ENCODE results near the gene LEPROT.

LEPROT gene

DNA sequence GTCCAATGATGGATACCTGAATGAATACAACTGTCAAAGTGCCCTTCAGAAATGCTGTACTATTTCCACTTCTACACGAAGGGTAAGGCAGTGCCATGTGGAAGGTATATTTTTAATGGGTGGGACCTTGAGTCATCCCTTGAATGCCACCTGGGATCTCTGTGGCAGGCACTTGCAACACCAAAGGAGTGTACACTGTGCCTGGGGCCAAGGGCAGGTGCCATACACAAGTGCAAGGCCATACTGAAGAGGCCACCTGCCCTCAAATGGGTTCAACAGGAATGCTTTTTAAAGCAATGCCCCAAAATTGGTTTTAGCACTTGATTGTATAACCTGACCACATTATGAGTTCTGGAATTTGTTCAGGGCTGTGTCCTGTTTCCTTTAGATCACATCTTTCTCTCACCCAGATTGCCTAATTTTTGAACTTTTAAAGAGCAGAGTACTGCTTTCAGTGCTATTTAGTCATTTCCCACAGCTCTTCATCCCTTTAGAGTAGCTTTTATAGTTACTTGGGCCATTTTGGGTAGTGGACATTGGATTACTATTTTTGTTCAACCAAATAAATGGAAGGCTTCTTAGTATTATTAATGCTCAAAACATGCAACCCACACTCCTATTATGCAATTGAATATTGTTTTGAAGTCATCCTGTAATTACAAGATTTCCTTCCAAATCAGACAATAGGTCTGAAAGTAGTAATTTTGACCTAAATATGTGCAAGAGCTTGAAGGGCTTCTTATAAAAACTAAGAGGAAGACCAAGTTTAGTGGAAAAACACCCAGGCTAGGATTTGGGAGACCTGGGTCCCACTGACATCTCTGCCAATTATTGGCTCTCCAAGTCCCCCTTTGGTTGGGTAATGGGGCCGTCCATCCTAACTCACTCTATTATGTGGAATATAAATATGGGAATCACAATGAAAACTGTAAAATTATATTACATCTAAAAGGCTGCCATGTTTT is 57.2 kb downstream of the LEPROT start:
- no peak for DNase-seq (ENCODE audit: low read depth in 2 of 2)

- no peak for DNase-seq (ENCODE audit: low read depth in 2 of 2)
These were observed 58.0 kb downstream of the LEPROT start for GRCh38 chr1:65478379-65479026.

DNA sequence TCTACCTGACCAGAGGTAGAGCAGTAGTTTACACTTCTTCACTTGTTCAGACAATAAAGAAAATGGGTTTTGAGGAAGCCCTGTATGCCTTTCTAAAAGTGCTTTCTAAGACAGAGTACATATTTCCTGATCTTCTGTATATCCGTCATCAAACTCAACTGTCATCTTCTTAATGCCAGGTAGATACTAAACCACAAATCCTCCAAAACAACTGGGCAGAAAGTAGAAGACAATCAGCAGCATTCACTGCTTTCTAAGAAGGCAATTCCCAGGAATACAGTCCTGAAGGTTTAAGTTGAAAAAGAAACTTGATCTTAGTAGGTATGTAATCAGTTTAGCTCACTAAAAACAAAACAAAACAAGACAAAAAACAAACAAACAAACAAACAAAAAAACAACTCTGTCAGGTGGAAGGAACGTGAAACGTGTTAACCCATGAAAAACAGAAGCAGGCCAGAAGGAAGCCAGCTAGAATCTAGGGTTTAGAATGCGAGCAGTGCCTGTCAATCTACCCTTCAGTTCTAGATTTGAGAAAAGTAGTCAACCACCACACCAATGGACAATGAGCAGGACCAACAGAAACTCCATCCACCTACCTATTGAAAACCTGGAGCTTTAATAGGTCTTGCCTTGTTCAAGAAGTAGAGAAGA is 59.2 kb downstream of the LEPROT start:
- DNase-seq (ENCODE audit: low read depth in 2 of 2): no peak

- no peak for DNase-seq (ENCODE audit: low read depth in 2 of 2)
These were observed 60.4 kb downstream of the LEPROT start for GRCh38 chr1:65480684-65481405.

GRCh38 chr1:65483993-65484754 is 63.7 kb downstream of the LEPROT start:
- DNase-seq (ENCODE audit: low read depth in 2 of 2): no peak
